ENCODE measurements around the gene KBTBD4. TPM values are rescaled to one million over a fixed set of nuclear protein-coding genes. Genes with fewer than 3 reads are reported as not detected.

KBTBD4 gene
- total RNA-seq, 1 experiment from 2014 or later, result 13.2 TPM

DNA sequence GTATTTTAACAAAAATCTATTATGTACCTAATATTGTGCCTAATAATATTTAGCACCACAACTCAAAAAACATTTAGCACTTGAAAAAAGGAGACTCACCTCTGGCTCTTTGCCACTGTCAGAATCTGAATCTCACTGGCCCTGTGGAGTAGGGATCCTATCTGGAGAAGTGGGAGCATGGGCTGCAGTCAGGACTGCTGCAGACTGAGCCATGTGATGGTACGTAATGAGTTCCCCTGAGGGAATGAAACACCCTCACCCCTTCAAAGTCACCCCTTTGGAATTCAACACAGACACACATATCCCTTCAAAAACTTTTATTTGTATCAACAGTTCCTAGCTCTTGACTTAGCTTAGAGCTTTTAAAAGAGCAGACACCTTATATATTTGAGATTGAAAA, 6.9 kb downstream of the KBTBD4 start:
- Histone ChIP-seq H3K4me3 (replicated peaks in 1 of 2; ENCODE audit: low read depth in 1 of 2, low read length in 2 of 2) (no peak overlapping the region), H3K9me2 (ENCODE audit: insufficient read depth) (no peaks in the 10 kb centered on the region), H3K79me2 (ENCODE audit: insufficient read depth, low read length) (peaks cover 77% of the 10 kb centered on the region), H3K9ac (ENCODE audit: low read length) (no peak overlapping the region), H3K27ac (ENCODE audit: low read depth, low read length) (no peak overlapping the region), H2AFZ (ENCODE audit: low read depth, low read length, poor library complexity, severe bottlenecking) (no peak overlapping the region), H3K36me3 (ENCODE audit: control insufficient read depth in 1 of 2, insufficient read depth in 2 of 2, low read length in 2 of 2) (peaks cover 43 to 45% of the 10 kb centered on the region in 2 experiments; a peak in 3 of 4 replicates), H3K9me3 (ENCODE audit: control insufficient read depth in 1 of 2, insufficient read depth in 1 of 2, low read depth in 1 of 2, low read length in 2 of 2) (no peaks in the 10 kb centered on the region), H3K4me1 (ENCODE audit: control insufficient read depth in 1 of 2, insufficient read depth in 2 of 2, low read length in 2 of 2) (peaks cover 0 to 2% of the 10 kb centered on the region in 2 experiments; a peak in 2 of 4 replicates), H3K4me2 (ENCODE audit: low read length) (no peak overlapping the region), H4K20me1 (ENCODE audit: insufficient read depth) (no peaks in the 10 kb centered on the region), H3K27me3 (ENCODE audit: insufficient read depth, low read length) (no peaks in the 10 kb centered on the region)
- intact Hi-C loops (cut with micrococcal nuclease), result no loop called here
- CTCF ChIA-PET, result interaction anchor here (0.5 kb wide), 1 partner anchor 37 kb away, joined by 3 read pairs; no protein-coding TSS in a partner anchor
- POLR2A ChIA-PET, result no interaction called here
- TF ChIP-seq RAD21 (IDR thresholded peaks at IDR 0.05; ENCODE audit: low read depth) (no peak), JUND (IDR thresholded peaks at IDR 0.05) (no peak), EGR1 (IDR thresholded peaks at IDR 0.05; ENCODE audit: low read depth) (no peak), FOSL1 (IDR thresholded peaks at IDR 0.05; ENCODE audit: low read depth) (no peak)
- RAD21 ChIA-PET (ENCODE audit: low non-redundant PET in 1 of 2, low total read pairs in 2 of 2, uncharacterized antibody in 2 of 2, unreplicated experiment in 2 of 2), result no interaction called here
- BruUV-seq (replicated peaks), result TSS peak; percentile 4
- ATAC-seq (no peak), DNase-seq (ENCODE audit: low read depth, low spot score) (no peak)

DNA sequence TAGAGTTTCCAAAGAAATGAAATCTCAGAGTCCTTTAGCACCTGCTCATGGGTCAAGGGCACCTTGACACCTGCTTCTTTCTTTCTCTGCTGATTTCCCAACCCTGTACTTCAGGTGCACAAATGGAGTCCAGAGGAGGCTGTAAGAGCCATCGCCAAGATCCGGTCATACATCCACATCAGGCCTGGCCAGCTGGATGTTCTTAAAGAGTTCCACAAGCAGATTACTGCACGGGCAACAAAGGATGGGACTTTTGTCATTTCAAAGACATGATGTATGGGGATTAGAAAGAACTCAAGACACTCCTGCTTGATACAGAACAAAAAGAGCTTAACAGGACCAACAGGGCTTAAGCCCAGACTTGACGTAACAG, 7.4 kb downstream of the KBTBD4 start:
- TF ChIP-seq, protein P1, sequence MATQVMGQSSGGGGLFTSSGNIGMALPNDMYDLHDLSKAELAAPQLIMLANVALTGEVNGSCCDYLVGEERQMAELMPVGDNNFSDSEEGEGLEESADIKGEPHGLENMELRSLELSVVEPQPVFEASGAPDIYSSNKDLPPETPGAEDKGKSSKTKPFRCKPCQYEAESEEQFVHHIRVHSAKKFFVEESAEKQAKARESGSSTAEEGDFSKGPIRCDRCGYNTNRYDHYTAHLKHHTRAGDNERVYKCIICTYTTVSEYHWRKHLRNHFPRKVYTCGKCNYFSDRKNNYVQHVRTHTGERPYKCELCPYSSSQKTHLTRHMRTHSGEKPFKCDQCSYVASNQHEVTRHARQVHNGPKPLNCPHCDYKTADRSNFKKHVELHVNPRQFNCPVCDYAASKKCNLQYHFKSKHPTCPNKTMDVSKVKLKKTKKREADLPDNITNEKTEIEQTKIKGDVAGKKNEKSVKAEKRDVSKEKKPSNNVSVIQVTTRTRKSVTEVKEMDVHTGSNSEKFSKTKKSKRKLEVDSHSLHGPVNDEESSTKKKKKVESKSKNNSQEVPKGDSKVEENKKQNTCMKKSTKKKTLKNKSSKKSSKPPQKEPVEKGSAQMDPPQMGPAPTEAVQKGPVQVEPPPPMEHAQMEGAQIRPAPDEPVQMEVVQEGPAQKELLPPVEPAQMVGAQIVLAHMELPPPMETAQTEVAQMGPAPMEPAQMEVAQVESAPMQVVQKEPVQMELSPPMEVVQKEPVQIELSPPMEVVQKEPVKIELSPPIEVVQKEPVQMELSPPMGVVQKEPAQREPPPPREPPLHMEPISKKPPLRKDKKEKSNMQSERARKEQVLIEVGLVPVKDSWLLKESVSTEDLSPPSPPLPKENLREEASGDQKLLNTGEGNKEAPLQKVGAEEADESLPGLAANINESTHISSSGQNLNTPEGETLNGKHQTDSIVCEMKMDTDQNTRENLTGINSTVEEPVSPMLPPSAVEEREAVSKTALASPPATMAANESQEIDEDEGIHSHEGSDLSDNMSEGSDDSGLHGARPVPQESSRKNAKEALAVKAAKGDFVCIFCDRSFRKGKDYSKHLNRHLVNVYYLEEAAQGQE (IDR thresholded peaks at IDR 0.05; ENCODE audit: low read depth), result no peak
- TF ChIP-seq EZH2phosphoT487 (IDR thresholded peaks at IDR 0.05; ENCODE audit: borderline replicate concordance), result no peak
- no peak for TF ChIP-seq ELF1 (IDR thresholded peaks at IDR 0.05; ENCODE audit: borderline replicate concordance, low read depth)
- TF ChIP-seq, protein P2, sequence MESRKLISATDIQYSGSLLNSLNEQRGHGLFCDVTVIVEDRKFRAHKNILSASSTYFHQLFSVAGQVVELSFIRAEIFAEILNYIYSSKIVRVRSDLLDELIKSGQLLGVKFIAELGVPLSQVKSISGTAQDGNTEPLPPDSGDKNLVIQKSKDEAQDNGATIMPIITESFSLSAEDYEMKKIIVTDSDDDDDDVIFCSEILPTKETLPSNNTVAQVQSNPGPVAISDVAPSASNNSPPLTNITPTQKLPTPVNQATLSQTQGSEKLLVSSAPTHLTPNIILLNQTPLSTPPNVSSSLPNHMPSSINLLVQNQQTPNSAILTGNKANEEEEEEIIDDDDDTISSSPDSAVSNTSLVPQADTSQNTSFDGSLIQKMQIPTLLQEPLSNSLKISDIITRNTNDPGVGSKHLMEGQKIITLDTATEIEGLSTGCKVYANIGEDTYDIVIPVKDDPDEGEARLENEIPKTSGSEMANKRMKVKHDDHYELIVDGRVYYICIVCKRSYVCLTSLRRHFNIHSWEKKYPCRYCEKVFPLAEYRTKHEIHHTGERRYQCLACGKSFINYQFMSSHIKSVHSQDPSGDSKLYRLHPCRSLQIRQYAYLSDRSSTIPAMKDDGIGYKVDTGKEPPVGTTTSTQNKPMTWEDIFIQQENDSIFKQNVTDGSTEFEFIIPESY (IDR thresholded peaks at IDR 0.05; ENCODE audit: extremely low read depth, insufficient replicate concordance, low read length), result no peak
- TF ChIP-seq SIN3A (IDR thresholded peaks at IDR 0.05; ENCODE audit: low read depth), result no peak
- no peak for TF ChIP-seq ZNF274 (IDR thresholded peaks at IDR 0.05; ENCODE audit: low read depth, low read length)
- TF ChIP-seq CEBPB (IDR thresholded peaks at IDR 0.05; ENCODE audit: low read depth), result no peak
- TF ChIP-seq TCF7L2 (IDR thresholded peaks at IDR 0.05; ENCODE audit: borderline replicate concordance, extremely low read depth, insufficient read depth, insufficient read length), result no peak
- TF ChIP-seq FOSL1 (IDR thresholded peaks at IDR 0.05; ENCODE audit: low read depth), result no peak
- no peak for TF ChIP-seq SRF (IDR thresholded peaks at IDR 0.05; ENCODE audit: low read depth)
- TF ChIP-seq, protein P3, sequence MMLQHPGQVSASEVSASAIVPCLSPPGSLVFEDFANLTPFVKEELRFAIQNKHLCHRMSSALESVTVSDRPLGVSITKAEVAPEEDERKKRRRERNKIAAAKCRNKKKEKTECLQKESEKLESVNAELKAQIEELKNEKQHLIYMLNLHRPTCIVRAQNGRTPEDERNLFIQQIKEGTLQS (IDR thresholded peaks at IDR 0.05), result no peak
- no peak for TF ChIP-seq JUND (IDR thresholded peaks at IDR 0.05)
- TF ChIP-seq RAD21 (IDR thresholded peaks at IDR 0.05; ENCODE audit: low read depth), result no peak
- TF ChIP-seq, protein P4, sequence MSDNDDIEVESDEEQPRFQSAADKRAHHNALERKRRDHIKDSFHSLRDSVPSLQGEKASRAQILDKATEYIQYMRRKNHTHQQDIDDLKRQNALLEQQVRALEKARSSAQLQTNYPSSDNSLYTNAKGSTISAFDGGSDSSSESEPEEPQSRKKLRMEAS (IDR thresholded peaks at IDR 0.05), result no peak
- H2AFZ ChIP-seq (ENCODE audit: low read depth, low read length, poor library complexity, severe bottlenecking), result no peak overlapping the region
- POLR2A ChIA-PET, result no interaction called here
- no peak overlapping the region for H3K4me3 ChIP-seq (replicated peaks in 1 of 2; ENCODE audit: low read depth in 1 of 2, low read length in 2 of 2)
- no peaks in the 10 kb centered on the region for H3K9me2 ChIP-seq (ENCODE audit: insufficient read depth)
- no peaks in the 10 kb centered on the region for H4K20me1 ChIP-seq (ENCODE audit: insufficient read depth)
- H3K9me3 ChIP-seq (ENCODE audit: control insufficient read depth in 1 of 2, insufficient read depth in 1 of 2, low read depth in 1 of 2, low read length in 2 of 2), result no peaks in the 10 kb centered on the region
- DNase-seq (ENCODE audit: low read depth, low spot score), result no peak
- intact Hi-C loops (cut with micrococcal nuclease), result no loop called here
- no peak for ATAC-seq
- H3K36me3 ChIP-seq (ENCODE audit: control insufficient read depth in 1 of 2, insufficient read depth in 2 of 2, low read length in 2 of 2), result peaks cover 43 to 45% of the 10 kb centered on the region in 2 experiments; a peak in 3 of 4 replicates
- H3K4me2 ChIP-seq (ENCODE audit: low read length), result no peak overlapping the region
- H3K27ac ChIP-seq (ENCODE audit: low read depth, low read length), result no peak overlapping the region
- RAD21 ChIA-PET (ENCODE audit: low non-redundant PET in 1 of 2, low total read pairs in 2 of 2, uncharacterized antibody in 2 of 2, unreplicated experiment in 2 of 2), result no interaction called here
- CTCF ChIA-PET, result no interaction called here
- H3K27me3 ChIP-seq (ENCODE audit: insufficient read depth, low read length), result no peaks in the 10 kb centered on the region
- H3K9ac ChIP-seq (ENCODE audit: low read length), result no peak overlapping the region
- peaks cover 81% of the 10 kb centered on the region for H3K79me2 ChIP-seq (ENCODE audit: insufficient read depth, low read length)
- no TSS peak for BruUV-seq (replicated peaks)
- H3K4me1 ChIP-seq (ENCODE audit: control insufficient read depth in 1 of 2, insufficient read depth in 2 of 2, low read length in 2 of 2), result peaks cover 0 to 7% of the 10 kb centered on the region in 2 experiments; a peak in 3 of 4 replicates

Measured in HCT116 (cell line).